GM12878 (cell line): Measurements from ENCODE around the gene MAPRE2. TPM values are rescaled to one million over a fixed set of nuclear protein-coding genes. Genes with fewer than 3 reads are reported as not detected.

Source experiments
- ATAC-seq: fragments of 200-7000 bp; cut with Tn5 transposase; 3 replicates; pipeline ENCODE4 v1.9.1; 2020; ENCODE audit warnings: mild to moderate bottlenecking, moderate library complexity
- BruUV-seq: library from RNA; stranded (reverse); fragments of 400-500 nt; replicated peaks from 2 replicates; lab custom pipeline; 2021; lab: Mats Ljungman, UMichigan
- CTCF ChIA-PET: fragments of 300-600 bp; sonication (Branson Sonifier 250); formaldehyde crosslinking; extraction: SDS; loops from one replicate; lab custom pipeline; 2021; ENCODE audit warnings: inconsistent platforms; lab: Yijun Ruan, JAX
- POLR2A ChIA-PET: fragments of 350-600 bp; formaldehyde crosslinking; extraction: SDS; loops from one replicate; lab custom pipeline; 2021; ENCODE audit warnings: inconsistent platforms; lab: Charles Lee
- RAD21 ChIA-PET: fragments of 300-600 bp; sonication (Branson Sonifier 250); formaldehyde crosslinking; loops from one replicate; lab custom pipeline; 2023; ENCODE audit warnings: antibody characterized with exemption; ENCODE audit not compliant: unreplicated experiment; lab: Charles Lee
- SMC1A ChIA-PET: fragments of 300-600 bp; sonication (Branson Sonifier 250); formaldehyde crosslinking; loops from one replicate; lab custom pipeline; 2023; ENCODE audit not compliant: unreplicated experiment, uncharacterized antibody; lab: Charles Lee
- DNase-seq: peaks from one replicate; pipeline ENCODE4 v3.0.0-alpha.2; 2011; ENCODE audit warnings: low read depth, low spot score
- FAIRE-seq: peaks from 3 replicates; lab custom pipeline; 2011; peaks lifted over from hg19 to GRCh38; lab: Jason Lieb, UNC
- H2AFZ ChIP-seq: 2 replicates; pipeline ENCODE4 v1.6.0; 2011; ENCODE audit warnings: low read depth, low read length, control low read depth; ENCODE audit not compliant: control insufficient read depth
- H3K27ac ChIP-seq: 2 replicates; pipeline ENCODE4 v1.5.1; 2011; ENCODE audit warnings: control low read depth; ENCODE audit not compliant: control insufficient read depth, insufficient read depth
- H3K27me3 ChIP-seq, 2 experiments: replicated peaks in 1 of 2; 2 replicates each; pipeline versions ENCODE4 v1.6.0 to v1.6.1; 2011; ENCODE audit warnings: low read length in 1 of 2; ENCODE audit not compliant: control insufficient read depth in 2 of 2, insufficient read depth in 2 of 2
- H3K36me3 ChIP-seq, 2 experiments: 2 replicates each; pipeline ENCODE4 v1.5.1; 2011; ENCODE audit warnings: low read length in 1 of 2; ENCODE audit not compliant: control insufficient read depth in 2 of 2, insufficient read depth in 2 of 2
- H3K4me1 ChIP-seq: 2 replicates; pipeline ENCODE4 v1.6.1; 2011; ENCODE audit warnings: mild to moderate bottlenecking, low read length, moderate library complexity, mixed read lengths; ENCODE audit not compliant: control insufficient read depth, insufficient read depth
- H3K4me2 ChIP-seq: 2 replicates; pipeline ENCODE4 v1.6.0; 2011; ENCODE audit warnings: control low read depth; ENCODE audit not compliant: control insufficient read depth, insufficient read depth
- H3K4me3 ChIP-seq: fragments of 200-600 bp; sonication (generic); 2 replicates; pipeline ENCODE4 v1.5.1; 2016
- H3K79me2 ChIP-seq: 2 replicates; pipeline ENCODE4 v1.6.0; 2011; ENCODE audit warnings: low read length; ENCODE audit not compliant: control insufficient read depth, insufficient read depth
- H3K9ac ChIP-seq: 2 replicates; pipeline ENCODE4 v1.8.0; 2011; ENCODE audit warnings: low read length, control low read depth, mixed read lengths; ENCODE audit not compliant: control insufficient read depth, insufficient read depth
- H3K9me3 ChIP-seq: replicated peaks from 3 replicates; pipeline ENCODE4 v1.5.1; 2011; ENCODE audit warnings: mild to moderate bottlenecking, low read length; ENCODE audit not compliant: control insufficient read depth, insufficient read depth
- H4K20me1 ChIP-seq: 2 replicates; pipeline ENCODE4 v1.6.0; 2011; ENCODE audit not compliant: control insufficient read depth, insufficient read depth
- IRF4 ChIP-seq: IDR thresholded peaks from 2 replicates; pipeline ENCODE4 v1.6.1; 2011; ENCODE audit warnings: low read depth, low read length
- JUNB ChIP-seq: IDR thresholded peaks from 2 replicates; pipeline ENCODE4 v1.6.1; 2016; ENCODE audit warnings: antibody characterized with exemption, mild to moderate bottlenecking
- RCOR1 ChIP-seq: conservative IDR thresholded peaks from 2 replicates; pipeline ENCODE4 v1.6.1; 2012; ENCODE audit warnings: low read depth, low read length, improper control_type of control experiment
- SRF ChIP-seq, 2 experiments: IDR thresholded peaks; 2 replicates each; pipeline ENCODE4 v1.6.1; 2011; ENCODE audit warnings: low read depth in 2 of 2, low read length in 2 of 2, mild to moderate bottlenecking in 1 of 2, moderate library complexity in 1 of 2
- TARDBP ChIP-seq: IDR thresholded peaks from 2 replicates; pipeline ENCODE4 v1.6.1; 2016; ENCODE audit warnings: borderline replicate concordance
- WGBS: methylation state at CpG from one replicate; pipeline ENCODE4 v1.1.6; 2016; ENCODE audit warnings: low lambda C conversion rate; ENCODE audit not compliant: insufficient replicate concordance, insufficient coverage; ENCODE audit errors: missing lambda C conversion rate; 5-methylcytosine and 5-hydroxymethylcytosine counted together
- in situ Hi-C: fragments of 300-500 bp; cut with MboI; formaldehyde crosslinking; loops from 9 replicates; pipeline ENCODE4 v1.14.3; 2018; ENCODE audit warnings: mixed read lengths
- intact Hi-C: fragments of 100-400 bp; cut with micrococcal nuclease; formaldehyde crosslinking; loops from one replicate; pipeline ENCODE4 v1.14.2; 2022; ENCODE audit not compliant: unreplicated experiment
- polyA plus RNA-seq, 11 experiments: library from polyadenylated mRNA; depleted of rRNA in 4 of 11; unstranded in 6 of 11; stranded (reverse) in 5 of 11; fragments of >200 nt; fragmentation: Nextera tagmentation in 4 of 11; fragmentation: Illumina TruSeq in 1 of 11; extraction: Ambion mirVana in 4 of 11; extraction: Trizol in 1 of 11; gene quantifications; 1 replicate in 1 of 11; 2 replicates in 10 of 11; pipeline versions ENCODE4 v1.2.1 to v1.2.3, GENCODE V29; 2011 to 2016; ENCODE audit warnings: inconsistent platforms in 2 of 11, missing spikeins in 2 of 11, low read depth in 1 of 11
- total RNA-seq, 4 experiments: library from RNA; depleted of rRNA in 3 of 4; stranded (reverse); fragments of >200 nt in 3 of 4; fragmentation: Illumina TruSeq in 1 of 4; extraction: Trizol in 1 of 4; gene quantifications; 2 replicates each; pipeline versions ENCODE4 v1.2.1 to v1.2.3, GENCODE V29; 2013 to 2021
- TF ChIP-seq, protein P1 (sequence below): fragments of 450-650 bp; IDR thresholded peaks from 2 replicates; pipeline ENCODE4 v1.6.1; 2017; ENCODE audit warnings: low read depth, mild to moderate bottlenecking, moderate library complexity
- TF ChIP-seq, protein P2 (sequence below): fragments of 450-650 bp; IDR thresholded peaks from 2 replicates; pipeline ENCODE4 v1.6.1; 2017; ENCODE audit warnings: mild to moderate bottlenecking, low read depth, inconsistent platforms; ENCODE audit not compliant: poor library complexity, severe bottlenecking

Gene MAPRE2
- total and polyA plus RNA-seq, 10 of the 15 experiments (the other 5 are each of a cell fraction or from before 2014, with no cell fraction given): 11.0 to 50.6 (median 24.0) TPM

DNA sequence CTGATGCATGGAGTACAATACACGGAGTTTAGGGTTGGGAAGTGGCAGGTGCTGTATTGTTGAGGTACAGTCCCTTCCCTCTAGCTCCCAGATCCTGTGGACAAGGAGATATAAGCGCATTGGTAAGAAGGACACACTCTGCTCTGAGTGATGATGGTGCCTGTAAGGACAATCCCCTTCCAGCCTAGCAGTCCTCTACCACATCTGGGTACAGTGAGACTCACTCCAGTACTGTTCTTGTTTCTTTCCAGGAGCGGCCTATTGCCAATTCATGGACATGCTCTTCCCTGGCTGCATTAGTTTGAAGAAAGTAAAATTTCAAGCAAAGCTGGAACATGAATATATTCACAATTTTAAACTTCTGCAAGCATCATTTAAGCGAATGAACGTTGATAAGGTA is 56.0 kb downstream of the MAPRE2 start:
- no peak overlapping the region for H3K4me3 ChIP-seq
- in situ Hi-C loops (no loop called here), intact Hi-C loops (no loop called here)
- no peak overlapping the region for H3K9ac ChIP-seq
- H4K20me1 ChIP-seq: no peaks in the 10 kb centered on the region
- no peak for DNase-seq
- no peak overlapping the region for H3K4me2 ChIP-seq
- no peak for FAIRE-seq
- ATAC-seq: no peak
- no peaks in the 10 kb centered on the region for H3K79me2 ChIP-seq
- WGBS: 85% methylated on average over 5 of the region's 5 CpGs
- H3K36me3 ChIP-seq: no peaks in the 10 kb centered on the region
- TF ChIP-seq TARDBP (no peak), RCOR1 (no peak), IRF4 (no peak), SRF (IDR thresholded peaks at IDR 0.05; ENCODE audit: low read depth in 2 of 2, low read length in 2 of 2) (no peak), JUNB (no peak)
- TF ChIP-seq, protein P1, sequence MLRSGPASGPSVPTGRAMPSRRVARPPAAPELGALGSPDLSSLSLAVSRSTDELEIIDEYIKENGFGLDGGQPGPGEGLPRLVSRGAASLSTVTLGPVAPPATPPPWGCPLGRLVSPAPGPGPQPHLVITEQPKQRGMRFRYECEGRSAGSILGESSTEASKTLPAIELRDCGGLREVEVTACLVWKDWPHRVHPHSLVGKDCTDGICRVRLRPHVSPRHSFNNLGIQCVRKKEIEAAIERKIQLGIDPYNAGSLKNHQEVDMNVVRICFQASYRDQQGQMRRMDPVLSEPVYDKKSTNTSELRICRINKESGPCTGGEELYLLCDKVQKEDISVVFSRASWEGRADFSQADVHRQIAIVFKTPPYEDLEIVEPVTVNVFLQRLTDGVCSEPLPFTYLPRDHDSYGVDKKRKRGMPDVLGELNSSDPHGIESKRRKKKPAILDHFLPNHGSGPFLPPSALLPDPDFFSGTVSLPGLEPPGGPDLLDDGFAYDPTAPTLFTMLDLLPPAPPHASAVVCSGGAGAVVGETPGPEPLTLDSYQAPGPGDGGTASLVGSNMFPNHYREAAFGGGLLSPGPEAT: no peak
- TF ChIP-seq, protein P2, sequence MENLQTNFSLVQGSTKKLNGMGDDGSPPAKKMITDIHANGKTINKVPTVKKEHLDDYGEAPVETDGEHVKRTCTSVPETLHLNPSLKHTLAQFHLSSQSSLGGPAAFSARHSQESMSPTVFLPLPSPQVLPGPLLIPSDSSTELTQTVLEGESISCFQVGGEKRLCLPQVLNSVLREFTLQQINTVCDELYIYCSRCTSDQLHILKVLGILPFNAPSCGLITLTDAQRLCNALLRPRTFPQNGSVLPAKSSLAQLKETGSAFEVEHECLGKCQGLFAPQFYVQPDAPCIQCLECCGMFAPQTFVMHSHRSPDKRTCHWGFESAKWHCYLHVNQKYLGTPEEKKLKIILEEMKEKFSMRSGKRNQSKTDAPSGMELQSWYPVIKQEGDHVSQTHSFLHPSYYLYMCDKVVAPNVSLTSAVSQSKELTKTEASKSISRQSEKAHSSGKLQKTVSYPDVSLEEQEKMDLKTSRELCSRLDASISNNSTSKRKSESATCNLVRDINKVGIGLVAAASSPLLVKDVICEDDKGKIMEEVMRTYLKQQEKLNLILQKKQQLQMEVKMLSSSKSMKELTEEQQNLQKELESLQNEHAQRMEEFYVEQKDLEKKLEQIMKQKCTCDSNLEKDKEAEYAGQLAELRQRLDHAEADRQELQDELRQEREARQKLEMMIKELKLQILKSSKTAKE: no peak
- ChIA-PET SMC1A (interaction anchor here (0.8 to 1.5 kb wide), 8 partner anchors 8 to 69 kb away, joined by 3 to 9 read pairs (median 6); no protein-coding TSS in a partner anchor), POLR2A (interaction anchor here (2.1 kb wide), 1 partner anchor 46 kb away, joined by 7 read pairs; no protein-coding TSS in a partner anchor), RAD21 (interaction anchor here (1.1 to 1.5 kb wide), 3 partner anchors 47 to 68 kb away, joined by 7 to 8 read pairs (median 7); no protein-coding TSS in a partner anchor), CTCF (interaction anchor here (1.1 to 1.2 kb wide), 3 partner anchors 46 to 250 kb away, joined by 3 to 5 read pairs (median 3); no protein-coding TSS in a partner anchor)
- no TSS peak for BruUV-seq
- no peak overlapping the region for H2AFZ ChIP-seq
- H3K4me1 ChIP-seq: no peaks in the 10 kb centered on the region
- no peaks in the 10 kb centered on the region for H3K27me3 ChIP-seq
- no peak overlapping the region for H3K27ac ChIP-seq
- H3K9me3 ChIP-seq: no peaks in the 10 kb centered on the region
